ENCODE measurements around the gene MAEA. TPM values are rescaled to one million over a fixed set of nuclear protein-coding genes. Genes with fewer than 3 reads are reported as not detected.

The MAEA gene
- total RNA-seq, 5 donors from 2014 or later (not counting 1 experiment from before 2014, with no cell fraction given) = 62.3 to 114 (median 87.2) TPM

- no peak overlapping the region for H3K4me3 Mint-ChIP-seq
- Histone ChIP-seq H3K27me3 (replicated peaks in 1 of 2; ENCODE audit: control insufficient read depth in 2 of 2, extremely low read depth in 1 of 2, insufficient read depth in 2 of 2, low read length in 1 of 2) (no peaks in the 10 kb centered on the region), H3K36me3 (ENCODE audit: control insufficient read depth in 2 of 2, extremely low read depth in 1 of 2, insufficient read depth in 1 of 2, low read length in 1 of 2) (peaks cover 15 to 25% of the 10 kb centered on the region in 2 donors), H3K4me3 (ENCODE audit: control insufficient read depth in 1 of 2, extremely low read depth in 1 of 2, low read length in 1 of 2) (no peak overlapping the region), H3K4me1 (ENCODE audit: control insufficient read depth in 1 of 2, extremely low read depth in 1 of 2, insufficient read depth in 2 of 2, low read length in 2 of 2) (no peaks in the 10 kb centered on the region), H3K27ac (ENCODE audit: low read length) (no peak overlapping the region), H3K9me3 (no peaks in the 10 kb centered on the region)
- no peaks in the 10 kb centered on the region for H3K9me3 Mint-ChIP-seq
- POLR2A ChIA-PET = interaction anchor here in 1 of 2 donors (0.7 kb wide), 1 partner anchor 1350 kb away, joined by 11 read pairs; no protein-coding TSS in a partner anchor
- WGBS (ENCODE audit: insufficient coverage) = 98% methylated on average over 24 of the region's 24 CpGs
- CTCF ChIA-PET = no interaction called here
- no peak overlapping the region for H3K27ac Mint-ChIP-seq
- no peaks in the 10 kb centered on the region for H3K4me1 Mint-ChIP-seq
- peak in 1 of 35 experiments; percentile 2 for DNase-seq
- no peak for ATAC-seq (replicated peaks in 1 of 4)
- no peaks in the 10 kb centered on the region for H3K27me3 Mint-ChIP-seq
- H3K36me3 Mint-ChIP-seq = peaks cover 18% of the 10 kb centered on the region
Observed at GRCh38 chr4:1381944-1382541, 92.4 kb downstream of the MAEA start.

GRCh38 chr4:1382776-1383727, 93.4 kb downstream of the MAEA start:
- Mint-ChIP-seq H3K27me3 (no peaks in the 10 kb centered on the region), H3K36me3 (peaks cover 26% of the 10 kb centered on the region), H3K9me3 (peaks cover 0 to 5% (median 0%) of the 10 kb centered on the region in 3 donors), H3K27ac (no peak overlapping the region), H3K4me1 (no peaks in the 10 kb centered on the region), H3K4me3 (no peak overlapping the region)
- POLR2A ChIA-PET = no interaction called here
- Histone ChIP-seq H3K27me3 (replicated peaks in 1 of 2; ENCODE audit: control insufficient read depth in 2 of 2, extremely low read depth in 1 of 2, insufficient read depth in 2 of 2, low read length in 1 of 2) (no peaks in the 10 kb centered on the region), H3K27ac (ENCODE audit: low read length) (no peak overlapping the region), H3K36me3 (ENCODE audit: control insufficient read depth in 2 of 2, extremely low read depth in 1 of 2, insufficient read depth in 1 of 2, low read length in 1 of 2) (peaks cover 15 to 21% of the 10 kb centered on the region in 2 donors), H3K9me3 (no peaks in the 10 kb centered on the region), H3K4me3 (ENCODE audit: control insufficient read depth in 1 of 2, extremely low read depth in 1 of 2, low read length in 1 of 2) (no peak overlapping the region), H3K4me1 (ENCODE audit: control insufficient read depth in 1 of 2, extremely low read depth in 1 of 2, insufficient read depth in 2 of 2, low read length in 2 of 2) (no peaks in the 10 kb centered on the region)
- CTCF ChIA-PET = no interaction called here
- DNase-seq (peak in 1 of 35 experiments; percentile 2), ATAC-seq (replicated peaks in 1 of 4) (no peak)
- 89% methylated on average over 24 of the region's 27 CpGs for WGBS (ENCODE audit: insufficient coverage)

GRCh38 chr4:1383728-1384591, 94.3 kb downstream of the MAEA start:
- Histone ChIP-seq H3K4me3 (ENCODE audit: control insufficient read depth in 1 of 2, extremely low read depth in 1 of 2, low read length in 1 of 2) (no peak overlapping the region), H3K36me3 (ENCODE audit: control insufficient read depth in 2 of 2, extremely low read depth in 1 of 2, insufficient read depth in 1 of 2, low read length in 1 of 2) (peaks cover 15 to 21% of the 10 kb centered on the region in 2 donors), H3K4me1 (ENCODE audit: control insufficient read depth in 1 of 2, extremely low read depth in 1 of 2, insufficient read depth in 2 of 2, low read length in 2 of 2) (no peaks in the 10 kb centered on the region), H3K9me3 (no peaks in the 10 kb centered on the region), H3K27ac (ENCODE audit: low read length) (no peak overlapping the region), H3K27me3 (replicated peaks in 1 of 2; ENCODE audit: control insufficient read depth in 2 of 2, extremely low read depth in 1 of 2, insufficient read depth in 2 of 2, low read length in 1 of 2) (no peaks in the 10 kb centered on the region)
- no peaks in the 10 kb centered on the region for H3K27me3 Mint-ChIP-seq
- DNase-seq (peak in 1 of 35 experiments; percentile 1), ATAC-seq (replicated peaks in 1 of 4) (no peak)
- no peak overlapping the region for H3K4me3 Mint-ChIP-seq
- CTCF ChIA-PET = no interaction called here
- peaks cover 35% of the 10 kb centered on the region for H3K36me3 Mint-ChIP-seq
- H3K9me3 Mint-ChIP-seq = peaks cover 5 to 13% (median 8%) of the 10 kb centered on the region in 3 donors
- POLR2A ChIA-PET = no interaction called here
- no peaks in the 10 kb centered on the region for H3K4me1 Mint-ChIP-seq
- WGBS (ENCODE audit: insufficient coverage) = 92% methylated on average over 34 of the region's 34 CpGs
- no peak overlapping the region for H3K27ac Mint-ChIP-seq

GRCh38 chr4:1384675-1385372, 95.1 kb downstream of the MAEA start:
- CTCF ChIA-PET = no interaction called here
- DNase-seq = peak in 1 of 35 experiments; percentile 2
- H3K27ac ChIP-seq (ENCODE audit: low read length) = no peak overlapping the region
- no peak for ATAC-seq (replicated peaks in 1 of 4)
- H3K27me3 Mint-ChIP-seq = no peaks in the 10 kb centered on the region
- H3K9me3 ChIP-seq = no peaks in the 10 kb centered on the region
- H3K4me1 Mint-ChIP-seq = no peaks in the 10 kb centered on the region
- H3K9me3 Mint-ChIP-seq = peaks cover 5 to 15% (median 15%) of the 10 kb centered on the region in 3 donors
- WGBS (ENCODE audit: insufficient coverage) = 93% methylated on average over 14 of the region's 16 CpGs
- no peak overlapping the region for H3K27ac Mint-ChIP-seq
- no peaks in the 10 kb centered on the region for H3K27me3 ChIP-seq (replicated peaks in 1 of 2; ENCODE audit: control insufficient read depth in 2 of 2, extremely low read depth in 1 of 2, insufficient read depth in 2 of 2, low read length in 1 of 2)
- no peaks in the 10 kb centered on the region for H3K4me1 ChIP-seq (ENCODE audit: control insufficient read depth in 1 of 2, extremely low read depth in 1 of 2, insufficient read depth in 2 of 2, low read length in 2 of 2)
- H3K4me3 Mint-ChIP-seq = no peak overlapping the region
- H3K36me3 Mint-ChIP-seq = peaks cover 42% of the 10 kb centered on the region
- POLR2A ChIA-PET = no interaction called here
- H3K36me3 ChIP-seq (ENCODE audit: control insufficient read depth in 2 of 2, extremely low read depth in 1 of 2, insufficient read depth in 1 of 2, low read length in 1 of 2) = peaks cover 15 to 21% of the 10 kb centered on the region in 2 donors
- H3K4me3 ChIP-seq (ENCODE audit: control insufficient read depth in 1 of 2, extremely low read depth in 1 of 2, low read length in 1 of 2) = no peak overlapping the region

GRCh38 chr4:1385373-1386340, 96.0 kb downstream of the MAEA start:
- H3K4me1 Mint-ChIP-seq = no peaks in the 10 kb centered on the region
- Histone ChIP-seq H3K27ac (ENCODE audit: low read length) (no peak overlapping the region), H3K27me3 (replicated peaks in 1 of 2; ENCODE audit: control insufficient read depth in 2 of 2, extremely low read depth in 1 of 2, insufficient read depth in 2 of 2, low read length in 1 of 2) (no peaks in the 10 kb centered on the region), H3K36me3 (ENCODE audit: control insufficient read depth in 2 of 2, extremely low read depth in 1 of 2, insufficient read depth in 1 of 2, low read length in 1 of 2) (peaks cover 12 to 21% of the 10 kb centered on the region in 2 donors), H3K4me3 (ENCODE audit: control insufficient read depth in 1 of 2, extremely low read depth in 1 of 2, low read length in 1 of 2) (no peak overlapping the region), H3K4me1 (ENCODE audit: control insufficient read depth in 1 of 2, extremely low read depth in 1 of 2, insufficient read depth in 2 of 2, low read length in 2 of 2) (no peaks in the 10 kb centered on the region), H3K9me3 (no peaks in the 10 kb centered on the region)
- H3K9me3 Mint-ChIP-seq = peaks cover 5 to 18% (median 16%) of the 10 kb centered on the region in 3 donors
- WGBS (ENCODE audit: insufficient coverage) = 98% methylated on average over 37 of the region's 44 CpGs
- POLR2A ChIA-PET = no interaction called here
- CTCF ChIA-PET = no interaction called here
- no peak overlapping the region for H3K27ac Mint-ChIP-seq
- H3K4me3 Mint-ChIP-seq = no peak overlapping the region
- peaks cover 45% of the 10 kb centered on the region for H3K36me3 Mint-ChIP-seq
- H3K27me3 Mint-ChIP-seq = no peaks in the 10 kb centered on the region
- ATAC-seq (replicated peaks in 1 of 4) (no peak), DNase-seq (peak in 1 of 35 experiments; percentile 2)

Measured in T-cell (primary cell).